GM20000 (cell line): Measurements from ENCODE around the gene RHBDF1.
A peak's percentile ranks its signal among the peaks of the same experiment; 100 is the strongest.
"Not testable (repeated sequence)": the region's sequence is repeated elsewhere in the genome, so short reads cannot be mapped to it uniquely, and the experiment has no call there.

ENCODE experiments used
- DNase-seq: peaks from one replicate; pipeline ENCODE4 v3.0.0; 2012; ENCODE audit warnings: low spot score
- CTCF ChIP-seq: IDR thresholded peaks from 2 replicates; pipeline ENCODE4 v1.5.1; 2012; ENCODE audit warnings: mild to moderate bottlenecking, control low read depth; ENCODE audit errors: extremely low read depth, missing control alignments

The RHBDF1 gene

DNA sequence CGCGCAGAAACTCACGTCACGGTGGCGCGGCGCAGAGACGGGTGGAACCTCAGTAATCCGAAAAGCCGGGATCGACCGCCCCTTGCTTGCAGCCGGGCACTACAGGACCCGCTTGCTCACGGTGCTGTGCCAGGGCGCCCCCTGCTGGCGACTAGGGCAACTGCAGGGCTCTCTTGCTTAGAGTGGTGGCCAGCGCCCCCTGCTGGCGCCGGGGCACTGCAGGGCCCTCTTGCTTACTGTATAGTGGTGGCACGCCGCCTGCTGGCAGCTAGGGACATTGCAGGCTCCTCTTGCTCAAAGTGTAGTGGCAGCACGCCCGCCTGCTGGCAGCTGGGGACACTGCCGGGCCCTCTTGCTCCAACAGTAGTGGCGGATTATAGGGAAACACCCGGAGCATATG lies 61.7 kb downstream of the RHBDF1 start:
- peak; percentile 57 for TF ChIP-seq CTCF
- not testable (repeated sequence) for DNase-seq

- DNase-seq: no peak
- TF ChIP-seq CTCF: no peak
Observed at GRCh38 chr16:9903-10665, 62.3 kb downstream of the RHBDF1 start.
